ENCODE measurements around the gene DLG2.
"Not testable (repeated sequence)": the region's sequence is repeated elsewhere in the genome, so short reads cannot be mapped to it uniquely, and the experiment has no call there.

Gene DLG2

DNA sequence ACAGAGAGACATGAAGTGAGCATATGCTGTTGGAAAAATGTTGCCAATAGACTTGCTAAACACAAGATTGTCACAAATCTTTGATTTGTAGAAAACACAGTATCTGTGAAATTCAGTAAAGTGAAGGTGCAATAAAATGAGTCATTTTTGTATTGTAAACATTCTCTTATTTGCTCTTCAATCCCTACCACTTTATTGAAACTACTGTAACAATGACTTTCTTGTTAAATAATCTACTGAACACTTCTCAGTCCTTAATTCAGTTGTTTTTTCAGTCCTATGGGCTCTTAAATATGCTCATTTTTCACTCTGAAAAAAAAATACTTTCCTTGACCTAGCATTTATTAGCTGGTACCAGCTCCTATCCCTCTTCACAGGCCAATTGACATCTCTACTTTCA is 531.9 kb downstream of the DLG2 start:
- H3K4me3 ChIP-seq: no peak overlapping the region
- H3K27ac ChIP-seq: no peak overlapping the region

DNA sequence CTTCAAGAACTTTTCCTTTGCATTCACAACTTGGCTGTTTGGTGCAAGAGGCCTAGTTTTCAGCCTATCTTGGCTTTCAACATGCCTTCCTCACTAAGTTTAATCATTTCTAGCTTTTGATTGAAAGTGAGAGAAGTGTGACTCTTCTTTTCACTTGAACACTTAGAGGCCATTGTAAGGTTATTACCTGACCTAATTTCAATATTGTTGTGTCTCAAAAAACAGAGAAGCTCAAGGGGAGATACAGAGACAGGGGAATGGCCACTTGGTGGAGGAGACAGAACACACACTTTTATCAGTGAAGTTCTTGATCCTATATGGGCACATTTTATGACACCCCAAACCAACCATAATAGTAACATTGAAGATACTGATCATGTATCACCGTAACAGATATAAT is 532.3 kb downstream of the DLG2 start:
- Histone ChIP-seq H3K4me3 (no peak overlapping the region), H3K27ac (no peak overlapping the region)

DNA sequence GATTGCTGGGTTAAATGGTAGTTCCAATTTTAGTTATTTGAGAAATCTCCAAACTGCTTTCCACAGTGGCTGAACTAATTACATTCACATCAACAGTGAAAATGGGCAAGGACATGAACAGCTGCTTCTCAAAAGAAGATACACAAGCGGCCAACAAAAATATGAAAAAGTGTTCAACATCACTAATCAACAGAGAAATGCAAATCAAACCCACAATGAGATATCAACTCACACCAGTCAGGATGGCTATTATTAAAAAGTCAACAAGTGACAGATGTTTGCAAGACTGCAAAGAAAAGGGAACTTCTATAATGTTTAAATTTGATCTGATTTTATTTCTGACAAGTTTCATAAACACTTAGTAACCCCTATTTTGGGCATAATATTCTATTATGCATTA is 537.5 kb downstream of the DLG2 start:
- Histone ChIP-seq H3K27ac (no peak overlapping the region), H3K4me3 (no peak overlapping the region)

DNA sequence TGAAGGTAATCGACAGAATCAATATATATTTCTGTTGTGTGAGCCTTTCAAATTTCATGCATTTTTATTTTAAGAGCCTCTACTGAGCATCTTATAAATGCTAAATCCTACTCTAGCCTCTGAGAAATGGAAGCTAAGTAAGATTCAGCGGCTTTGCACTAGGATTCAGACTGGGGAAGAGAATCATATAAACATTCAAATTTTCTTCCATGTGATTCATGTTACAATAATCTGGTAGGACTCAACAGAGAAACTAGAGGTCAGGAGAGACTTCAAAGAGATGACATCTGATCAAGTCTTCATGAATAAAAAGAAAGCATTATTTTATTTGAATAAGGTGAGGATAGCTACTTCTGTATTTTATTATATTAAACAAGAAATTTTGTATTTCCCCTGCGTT is 538.9 kb downstream of the DLG2 start:
- H3K27ac ChIP-seq: no peak overlapping the region

DNA sequence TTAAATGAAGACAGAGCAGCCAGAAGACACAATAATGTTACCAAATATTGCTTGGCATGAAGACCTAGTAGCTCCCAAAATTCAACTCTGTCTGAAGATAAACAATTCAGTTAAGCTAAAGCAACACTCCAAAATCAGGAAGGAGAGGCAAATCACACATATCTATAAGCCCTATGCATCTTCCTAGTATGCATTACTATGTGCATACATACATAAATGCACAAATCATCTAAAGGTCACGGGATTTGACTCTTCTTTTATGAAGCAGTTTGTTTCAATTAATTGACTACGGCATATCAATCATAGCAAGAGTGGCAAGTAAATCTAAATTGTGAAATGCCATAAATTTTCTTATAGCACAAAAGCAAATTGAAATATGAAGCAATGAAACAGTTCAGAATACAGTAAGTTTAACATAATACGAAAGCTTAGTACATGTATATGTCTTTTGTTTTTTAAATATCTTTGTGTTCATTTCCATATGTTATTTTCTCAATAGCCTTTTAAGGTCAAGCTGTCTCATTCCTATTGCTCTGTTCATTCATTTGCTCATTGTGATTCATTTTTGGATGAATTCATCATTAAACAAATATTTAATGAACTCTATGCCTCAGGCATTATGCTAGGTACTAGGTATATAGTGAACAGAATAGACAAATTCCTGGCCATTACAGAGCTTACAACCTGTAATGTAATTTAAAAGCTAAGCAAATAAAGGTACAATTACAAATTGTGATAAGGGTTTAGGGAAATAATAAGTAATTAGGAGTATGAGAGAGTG is 540.5 kb downstream of the DLG2 start:
- H3K27ac ChIP-seq: no peak overlapping the region
- no peak overlapping the region for H3K4me3 ChIP-seq

More for the DNA sequence above, 538.9 kb downstream of the DLG2 start:
- H3K4me3 ChIP-seq: no peak overlapping the region

DNA sequence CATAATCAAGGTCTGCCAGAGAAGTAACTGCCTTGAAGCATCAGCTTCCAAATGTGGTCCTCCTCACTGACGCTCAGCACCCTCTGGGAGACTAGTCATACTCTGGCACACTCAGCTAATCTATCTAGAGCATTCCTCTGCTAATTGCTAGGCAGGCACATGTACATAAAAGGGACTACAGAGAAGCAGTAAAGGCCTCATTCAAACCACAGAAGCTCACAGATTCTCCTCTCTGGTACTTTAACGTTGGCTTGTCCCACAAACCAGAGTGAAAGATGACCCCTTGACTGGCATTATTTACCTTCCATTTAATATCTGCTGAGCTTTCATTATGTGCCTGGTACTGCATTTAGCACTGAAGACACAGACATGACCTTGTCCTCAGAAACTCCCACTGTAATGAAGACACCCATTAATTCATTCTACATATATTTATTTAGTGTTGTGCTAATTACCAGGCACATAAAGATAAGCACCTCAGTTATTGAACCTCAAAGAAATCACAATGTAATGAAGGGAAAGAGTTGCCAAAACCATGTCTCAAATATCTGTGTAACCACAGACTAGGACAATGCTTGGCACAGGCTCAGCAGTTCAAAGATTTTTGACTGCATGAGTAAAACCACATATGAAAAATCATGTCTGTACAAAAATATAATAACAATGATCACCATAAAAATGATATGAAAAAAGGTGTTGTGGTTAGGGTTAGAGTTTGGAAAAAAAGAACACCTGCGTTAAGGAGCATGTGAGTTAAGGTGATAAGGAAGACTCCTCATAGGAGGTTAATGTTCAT is 550.4 kb downstream of the DLG2 start:
- H3K4me3 ChIP-seq: no peak overlapping the region
- no peak overlapping the region for H3K27ac ChIP-seq

DNA sequence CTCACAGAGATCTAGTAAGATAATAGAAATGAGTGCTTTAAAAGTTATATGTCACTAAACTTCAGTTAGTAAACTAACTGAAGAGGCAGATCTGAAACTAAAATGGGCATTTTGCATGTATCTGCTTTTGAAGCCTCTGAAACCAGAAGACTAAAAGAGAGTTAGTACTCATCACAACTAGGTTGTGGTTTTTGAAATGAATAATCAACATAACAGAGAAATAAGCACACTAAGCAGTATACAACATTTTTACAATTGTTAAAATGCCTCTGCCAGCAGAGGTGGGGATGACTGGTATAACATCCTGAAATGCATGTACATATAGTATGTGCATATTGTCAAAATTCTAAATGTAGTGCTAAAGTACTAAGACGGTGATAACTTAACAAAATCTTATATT is 564.5 kb downstream of the DLG2 start:
- Histone ChIP-seq H3K4me3 (no peak overlapping the region), H3K27ac (no peak overlapping the region)

DNA sequence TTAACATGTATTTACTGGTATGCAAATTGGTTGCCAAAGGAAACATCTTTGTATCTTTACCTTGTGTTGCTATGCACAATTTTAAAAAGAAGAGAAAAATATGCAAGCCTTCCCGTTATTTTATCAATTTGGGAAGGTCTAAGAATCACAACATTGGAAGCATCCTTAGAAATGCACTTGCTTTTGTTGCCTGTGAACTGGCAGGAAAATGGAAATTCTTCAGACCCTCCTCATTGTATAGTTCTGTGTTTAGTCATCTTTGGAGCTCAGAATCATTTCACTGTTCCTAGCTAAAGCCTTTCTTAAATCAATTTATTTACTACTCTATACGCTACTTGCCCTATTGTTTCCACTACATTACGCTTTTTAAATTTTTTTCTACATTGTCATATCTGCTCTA is 574.5 kb downstream of the DLG2 start:
- Histone ChIP-seq H3K27ac (no peak overlapping the region), H3K4me3 (no peak overlapping the region)

DNA sequence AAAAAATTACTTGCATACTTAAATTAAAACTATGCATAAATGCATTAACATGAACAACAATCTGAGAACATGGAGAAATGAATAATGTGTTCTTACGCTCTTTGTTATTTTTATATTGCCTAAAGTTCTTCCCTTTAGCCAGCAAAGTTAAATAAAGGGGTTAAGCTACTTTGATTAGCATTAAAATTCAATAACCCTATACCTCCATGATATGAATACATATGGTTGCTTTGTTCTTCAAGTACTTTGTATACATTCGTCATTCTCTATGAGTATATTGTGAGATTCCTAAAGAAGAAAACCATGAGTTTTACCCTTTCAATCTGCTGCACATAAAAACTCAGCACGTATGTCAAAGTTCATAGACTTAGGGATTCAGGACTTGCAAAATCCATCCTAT is 578.3 kb downstream of the DLG2 start:
- Histone ChIP-seq H3K4me3 (no peak overlapping the region), H3K27ac (no peak overlapping the region)

DNA sequence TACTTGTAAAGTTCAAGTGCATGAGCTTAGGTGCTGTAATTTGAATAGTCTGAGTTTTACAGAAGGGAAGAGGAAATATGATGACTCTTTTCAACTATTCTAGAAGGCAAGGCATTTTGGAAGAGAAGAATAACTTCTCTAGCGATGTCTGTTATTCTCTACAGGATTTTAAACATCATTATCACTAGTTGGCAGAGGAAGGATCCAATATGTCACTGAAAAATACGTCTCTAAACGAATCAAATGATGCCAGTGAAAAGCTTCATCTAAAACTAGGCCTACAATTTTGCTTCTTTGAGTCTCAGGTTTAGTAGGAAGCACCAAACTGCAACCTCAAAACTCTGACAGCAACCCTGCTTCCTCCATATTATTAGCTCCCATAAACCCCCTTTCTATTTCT is 581.4 kb downstream of the DLG2 start:
- H3K4me3 ChIP-seq: no peak overlapping the region
- no peak overlapping the region for H3K27ac ChIP-seq

DNA sequence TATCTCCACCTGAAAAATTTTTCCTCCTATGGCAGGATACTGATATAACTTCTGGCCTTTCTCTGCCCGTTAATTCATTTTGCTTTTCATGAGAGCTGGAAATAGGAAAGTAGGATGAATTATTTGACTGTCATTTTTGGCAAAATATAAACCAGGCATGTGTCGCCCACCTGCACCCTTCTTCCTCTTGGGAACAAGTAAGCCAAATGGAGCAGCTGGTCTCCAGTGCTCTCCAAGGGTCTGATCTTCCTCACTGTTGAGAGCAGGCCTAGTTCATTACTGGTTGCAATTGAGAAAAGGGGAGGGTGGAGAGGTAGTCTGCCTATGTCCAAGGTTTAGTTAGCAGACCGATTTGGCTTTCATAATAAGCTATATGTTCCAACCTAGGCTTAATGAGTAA is 582.2 kb downstream of the DLG2 start:
- Histone ChIP-seq H3K27ac (no peak overlapping the region), H3K4me3 (no peak overlapping the region)

DNA sequence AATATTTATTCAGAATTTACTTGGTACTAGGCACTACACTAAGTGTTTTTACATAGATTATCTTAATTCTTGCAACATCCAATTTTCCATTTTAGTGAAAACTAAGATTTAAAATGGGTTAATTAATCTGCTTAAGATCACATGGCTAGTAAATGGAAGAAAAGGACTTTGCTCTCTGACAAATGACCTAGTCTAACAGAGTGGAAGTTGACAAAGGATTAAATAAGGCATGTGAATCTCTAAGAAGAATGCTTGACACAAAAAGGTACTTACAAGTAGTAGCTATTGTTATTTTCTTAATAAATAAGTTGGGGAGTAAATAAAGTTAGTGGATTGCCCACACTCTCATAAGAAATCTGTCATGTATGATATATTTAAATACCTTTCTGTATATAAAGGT is 584.8 kb downstream of the DLG2 start:
- Histone ChIP-seq H3K4me3 (no peak overlapping the region), H3K27ac (no peak overlapping the region)

DNA sequence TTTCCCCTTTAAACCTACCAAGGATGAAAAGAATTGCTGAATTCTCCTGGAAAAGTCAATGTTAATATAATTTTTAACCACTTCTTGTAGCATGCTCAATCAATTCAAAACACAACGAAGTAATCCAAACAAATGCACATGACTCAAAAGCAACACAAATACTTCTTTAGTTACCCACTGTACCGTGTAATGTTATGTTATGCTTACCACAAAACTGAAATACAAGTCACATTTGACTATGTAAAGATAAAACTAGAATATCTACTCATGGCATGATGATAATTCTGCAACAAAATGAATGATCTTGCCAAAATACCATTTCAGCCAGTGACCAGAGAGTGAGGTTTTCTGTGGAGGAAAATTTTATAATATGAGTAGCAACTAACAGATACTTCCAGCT is 587.0 kb downstream of the DLG2 start:
- Histone ChIP-seq H3K27ac (no peak overlapping the region), H3K4me3 (no peak overlapping the region)

DNA sequence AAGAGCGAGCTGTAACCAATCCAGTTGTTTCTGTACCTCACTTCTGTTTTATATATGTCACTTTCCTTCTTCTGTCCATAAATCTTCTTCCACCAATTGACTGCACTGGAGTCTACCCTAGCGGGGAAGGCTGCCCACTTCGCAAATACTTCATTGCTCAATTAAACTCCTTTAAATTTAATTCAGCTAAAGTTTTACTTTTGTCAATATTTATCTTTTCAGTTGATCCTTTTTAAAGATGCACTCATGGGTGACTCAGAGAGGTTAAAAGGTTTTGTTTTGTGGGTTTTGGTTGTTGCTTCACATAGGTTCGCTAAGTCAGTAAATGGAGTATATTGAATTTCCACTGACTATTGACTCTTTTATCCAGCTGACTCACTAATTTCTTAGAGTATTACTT is 597.2 kb downstream of the DLG2 start:
- H3K4me3 ChIP-seq: no peak overlapping the region
- H3K27ac ChIP-seq: no peak overlapping the region

DNA sequence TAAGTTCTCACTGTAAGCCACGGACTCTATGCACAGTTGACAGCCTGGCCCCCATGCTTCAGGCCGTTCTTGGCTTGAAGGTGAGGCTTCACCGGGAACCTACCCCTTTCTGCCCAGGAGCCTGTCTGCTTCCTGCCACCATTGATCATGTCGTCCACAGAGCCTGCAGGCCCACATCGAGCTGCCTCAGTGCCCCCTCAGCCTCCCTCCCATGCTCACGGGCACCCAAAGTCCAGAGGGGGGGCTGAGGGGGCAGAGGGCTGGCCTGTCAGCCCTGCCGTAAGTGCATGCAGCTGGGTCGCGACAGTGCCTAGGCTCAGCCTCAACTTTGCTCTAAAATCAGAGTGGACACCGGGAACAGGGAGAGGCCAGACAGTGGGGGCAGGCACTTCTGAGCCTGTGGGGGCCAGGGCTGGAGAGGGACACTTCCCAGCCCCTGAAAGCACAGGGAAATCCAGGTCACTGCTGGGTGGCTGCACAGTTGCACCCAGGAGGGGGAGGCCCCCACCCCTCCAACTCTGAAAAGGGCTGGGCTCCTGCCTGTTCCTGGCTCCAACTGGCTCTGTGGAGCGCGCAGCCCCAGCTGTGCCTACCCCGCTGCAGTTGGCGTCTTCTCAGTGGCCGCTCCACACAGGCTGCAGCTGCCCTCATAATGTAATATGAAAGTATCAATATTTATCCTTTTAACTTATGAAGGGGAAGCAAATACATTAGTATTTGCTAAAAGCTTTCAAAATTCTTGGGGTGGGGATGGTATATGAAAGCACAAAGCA is 598.6 kb downstream of the DLG2 start:
- Histone ChIP-seq H3K4me3 (no peak overlapping the region), H3K27ac (no peak overlapping the region)

DNA sequence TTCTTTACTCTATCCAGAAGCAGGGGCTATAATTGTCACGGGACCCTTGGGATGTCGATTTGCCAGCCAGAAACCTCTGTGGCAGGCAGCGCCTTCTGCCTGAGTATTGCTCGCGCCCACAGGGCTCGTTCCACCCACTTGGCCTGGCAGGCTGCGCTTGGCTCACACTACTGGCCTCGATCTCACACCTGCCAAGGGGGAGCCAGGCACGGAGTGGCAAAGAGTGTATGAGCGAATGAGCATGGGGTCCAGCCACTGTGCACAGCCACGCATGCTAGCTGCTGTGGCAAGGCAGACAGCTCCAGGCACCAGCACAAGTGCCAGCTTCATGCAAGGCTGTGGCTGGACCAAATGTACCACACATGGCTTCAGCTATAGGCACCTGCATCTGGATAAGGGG is 599.8 kb downstream of the DLG2 start:
- no peak overlapping the region for H3K4me3 ChIP-seq
- H3K27ac ChIP-seq: no peak overlapping the region

DNA sequence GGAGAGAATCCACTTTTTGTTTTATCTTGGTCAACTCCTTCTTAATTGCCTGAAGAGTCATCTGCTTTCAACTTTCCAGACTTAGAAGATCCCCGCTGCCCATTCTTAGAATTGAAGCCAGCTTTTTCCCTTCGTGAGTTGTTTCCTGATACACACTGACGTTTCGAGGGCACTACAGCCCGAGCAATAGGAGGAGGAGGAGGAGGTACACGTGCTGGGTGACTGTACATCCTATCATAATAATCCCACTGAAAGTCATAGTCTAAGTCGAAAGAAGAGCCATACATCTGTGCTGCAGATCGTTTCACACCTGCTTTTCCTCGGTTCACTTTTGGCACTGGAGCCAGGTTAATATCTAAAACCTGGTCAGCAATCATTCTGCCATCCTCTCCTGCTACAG is 606.1 kb downstream of the DLG2 start:
- no peak overlapping the region for H3K27ac ChIP-seq
- no peak overlapping the region for H3K4me3 ChIP-seq

DNA sequence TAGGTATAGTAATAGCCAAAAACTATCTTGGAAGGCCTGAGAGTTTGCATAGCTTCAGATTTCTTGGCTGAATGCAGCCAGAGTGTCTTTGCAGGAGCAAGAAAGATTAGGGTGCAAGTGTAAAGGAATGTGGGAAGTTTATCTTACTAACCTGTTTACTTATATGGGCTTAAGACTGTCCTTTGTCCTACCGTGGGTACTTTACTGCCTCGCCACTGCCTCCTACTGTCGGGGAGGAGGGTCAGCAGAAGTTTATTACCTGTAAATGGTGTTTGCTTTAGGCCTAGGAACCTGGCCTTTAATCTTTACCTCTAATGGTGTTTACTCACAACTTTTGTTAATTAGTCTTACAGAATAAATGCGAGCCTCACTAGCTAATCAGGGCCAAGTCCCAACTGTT is 633.8 kb downstream of the DLG2 start:
- H3K4me3 ChIP-seq: no peak overlapping the region
- no peak overlapping the region for H3K27ac ChIP-seq

DNA sequence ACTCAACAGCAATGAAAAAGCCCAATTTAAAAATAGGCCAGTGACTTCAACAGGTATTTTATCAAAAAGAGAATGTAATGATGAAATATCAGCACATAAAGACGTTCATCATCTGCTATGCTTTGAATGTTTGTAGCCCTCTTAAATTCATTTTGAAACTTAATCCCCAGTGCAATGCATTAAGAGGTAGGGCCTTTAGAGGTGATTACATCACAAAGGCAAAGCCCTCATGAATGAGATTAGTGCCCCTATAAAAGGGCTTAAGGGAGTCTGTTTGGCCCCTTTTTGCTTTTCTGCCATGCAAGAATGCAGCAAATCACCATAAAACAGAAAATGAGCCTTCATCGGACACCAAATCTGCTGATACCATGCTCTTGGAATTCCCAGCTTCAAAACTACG is 637.0 kb downstream of the DLG2 start:
- Histone ChIP-seq H3K27ac (no peak overlapping the region), H3K4me3 (no peak overlapping the region)

DNA sequence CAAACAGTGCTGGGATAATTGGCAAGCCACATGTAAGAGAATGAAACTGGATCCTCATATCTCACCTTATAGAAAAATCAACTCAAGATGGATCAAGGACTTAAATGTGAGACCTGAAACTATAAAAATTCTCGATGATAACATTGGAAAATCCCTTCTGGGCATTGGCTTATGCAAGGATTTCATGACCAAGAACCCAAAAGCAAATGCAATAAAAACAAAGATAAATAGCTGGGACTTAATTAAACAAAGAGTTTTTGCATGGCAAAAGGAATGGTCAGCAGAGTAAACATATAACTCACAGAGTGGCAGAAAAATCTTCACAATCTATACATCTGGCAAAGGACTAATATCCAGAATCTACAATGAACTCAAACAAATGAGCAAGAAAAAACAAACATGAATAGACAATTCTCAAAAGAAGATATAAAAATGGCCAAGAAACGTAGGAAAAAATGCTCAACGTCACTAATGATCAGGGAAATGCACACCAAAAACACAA is 639.4 kb downstream of the DLG2 start:
- not testable (repeated sequence) for H3K4me3 ChIP-seq, H3K27ac ChIP-seq

DNA sequence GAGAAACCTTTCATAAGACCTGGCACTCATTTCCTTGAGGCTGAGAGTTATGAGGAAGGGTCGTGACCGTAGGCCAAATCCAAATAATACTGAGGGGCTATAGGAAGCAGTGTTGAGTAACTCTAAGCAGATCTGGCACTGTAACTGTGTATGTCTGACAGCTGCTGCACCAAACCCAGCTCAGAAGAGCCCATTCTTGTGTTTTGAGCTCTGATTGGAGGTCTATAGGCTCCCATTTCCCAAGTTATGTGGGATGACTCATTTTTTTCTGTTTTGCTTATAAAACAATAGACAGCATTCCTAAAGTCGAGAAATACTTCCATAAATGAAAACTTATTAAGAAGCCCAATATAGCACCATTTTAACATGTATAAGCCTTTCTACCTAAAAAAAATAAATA is 645.8 kb downstream of the DLG2 start:
- H3K27ac ChIP-seq: no peak overlapping the region

More for the DNA sequence above, 645.8 kb downstream of the DLG2 start:
- H3K4me3 ChIP-seq: no peak overlapping the region

Data from skin epidermis (tissue), 12 donors.